ENCODE measurements around the gene SYCP2. TPM values are rescaled to one million over a fixed set of nuclear protein-coding genes. Genes with fewer than 3 reads are reported as not detected.

The SYCP2 gene
- total RNA-seq, 1 experiment from 2014 or later, result 1.8 TPM

- no peaks in the 10 kb centered on the region for H3K36me3 ChIP-seq (ENCODE audit: low read depth, low read length)
- H3K27ac ChIP-seq (ENCODE audit: low read length), result no peak overlapping the region
Observed at GRCh38 chr20:59864726-59865125, 68.7 kb downstream of the SYCP2 start.

GRCh38 chr20:59863058-59863457 is 70.4 kb downstream of the SYCP2 start:
- ATAC-seq (no peak), DNase-seq (no peak)
- Histone ChIP-seq H3K4me3 (ENCODE audit: low read length) (no peak overlapping the region), H2AFZ (ENCODE audit: low read length) (no peak overlapping the region), H3K27ac (ENCODE audit: low read length) (no peak overlapping the region), H3K9me2 (replicated peaks; ENCODE audit: low read length) (no peaks in the 10 kb centered on the region), H4K20me1 (ENCODE audit: low read length) (no peaks in the 10 kb centered on the region), H3K4me1 (ENCODE audit: insufficient read depth, low read length) (no peaks in the 10 kb centered on the region), H3K79me2 (ENCODE audit: low read length) (no peaks in the 10 kb centered on the region), H3K36me3 (ENCODE audit: low read depth, low read length) (no peaks in the 10 kb centered on the region), H3K4me2 (ENCODE audit: low read length) (no peak overlapping the region), H3K9me3 (ENCODE audit: low read length) (no peaks in the 10 kb centered on the region), H3K9ac (ENCODE audit: low read length) (no peak overlapping the region), H3K27me3 (ENCODE audit: low read length) (no peaks in the 10 kb centered on the region), H3F3A (ENCODE audit: low read length, unreplicated experiment) (no peaks in the 10 kb centered on the region)
- no peak for TF ChIP-seq EZH2 (IDR thresholded peaks at IDR 0.05; ENCODE audit: low read length, unreplicated experiment)
- no peak for TF ChIP-seq CTCF (conservative IDR thresholded peaks at IDR 0.05; ENCODE audit: low read depth, low read length)
- TF ChIP-seq EZH2phosphoT487 (IDR thresholded peaks at IDR 0.05; ENCODE audit: borderline replicate concordance, low read length), result no peak
- ChIA-PET CTCF (no interaction called here), POLR2A (ENCODE audit: unreplicated experiment) (no interaction called here)
- no TSS peak for BruUV-seq (replicated peaks)
- intact Hi-C loops (cut with micrococcal nuclease), result loop anchor here (5.0 kb wide), 1 partner anchor 44 kb away; no protein-coding TSS in a partner anchor

More at GRCh38 chr20:59864726-59865125, 68.7 kb downstream of the SYCP2 start:
- ChIA-PET POLR2A (ENCODE audit: unreplicated experiment) (no interaction called here), CTCF (no interaction called here)
- ATAC-seq (no peak), DNase-seq (no peak)
- Histone ChIP-seq H3K27me3 (ENCODE audit: low read length) (no peaks in the 10 kb centered on the region), H2AFZ (ENCODE audit: low read length) (no peak overlapping the region), H3K4me3 (ENCODE audit: low read length) (no peak overlapping the region), H3K4me1 (ENCODE audit: insufficient read depth, low read length) (no peaks in the 10 kb centered on the region), H3F3A (ENCODE audit: low read length, unreplicated experiment) (no peaks in the 10 kb centered on the region), H4K20me1 (ENCODE audit: low read length) (no peaks in the 10 kb centered on the region), H3K9me2 (replicated peaks; ENCODE audit: low read length) (no peaks in the 10 kb centered on the region), H3K9me3 (ENCODE audit: low read length) (no peaks in the 10 kb centered on the region), H3K79me2 (ENCODE audit: low read length) (no peaks in the 10 kb centered on the region), H3K9ac (ENCODE audit: low read length) (no peak overlapping the region), H3K4me2 (ENCODE audit: low read length) (no peak overlapping the region)
- TF ChIP-seq CTCF (conservative IDR thresholded peaks at IDR 0.05; ENCODE audit: low read depth, low read length), result no peak
- no peak for TF ChIP-seq EZH2phosphoT487 (IDR thresholded peaks at IDR 0.05; ENCODE audit: borderline replicate concordance, low read length)
- no peak for TF ChIP-seq EZH2 (IDR thresholded peaks at IDR 0.05; ENCODE audit: low read length, unreplicated experiment)
- no TSS peak for BruUV-seq (replicated peaks)
- intact Hi-C loops (cut with micrococcal nuclease), result loop anchor here (5.0 kb wide), 1 partner anchor 43 kb away; no protein-coding TSS in a partner anchor

GRCh38 chr20:59861401-59861800 is 72.0 kb downstream of the SYCP2 start:
- DNase-seq, result no peak
- Histone ChIP-seq H2AFZ (ENCODE audit: low read length) (no peak overlapping the region), H3K27me3 (ENCODE audit: low read length) (no peaks in the 10 kb centered on the region), H3K27ac (ENCODE audit: low read length) (no peak overlapping the region), H3K4me2 (ENCODE audit: low read length) (no peak overlapping the region), H3K36me3 (ENCODE audit: low read depth, low read length) (no peaks in the 10 kb centered on the region), H3K4me1 (ENCODE audit: insufficient read depth, low read length) (no peaks in the 10 kb centered on the region), H3K9me3 (ENCODE audit: low read length) (no peaks in the 10 kb centered on the region), H3K9ac (ENCODE audit: low read length) (no peak overlapping the region), H3F3A (ENCODE audit: low read length, unreplicated experiment) (no peaks in the 10 kb centered on the region), H3K79me2 (ENCODE audit: low read length) (no peaks in the 10 kb centered on the region), H4K20me1 (ENCODE audit: low read length) (no peaks in the 10 kb centered on the region), H3K4me3 (ENCODE audit: low read length) (no peak overlapping the region), H3K9me2 (replicated peaks; ENCODE audit: low read length) (no peaks in the 10 kb centered on the region)
- TF ChIP-seq EZH2phosphoT487 (IDR thresholded peaks at IDR 0.05; ENCODE audit: borderline replicate concordance, low read length), result no peak
- BruUV-seq (replicated peaks), result no TSS peak
- no peak for ATAC-seq
- intact Hi-C loops (cut with micrococcal nuclease), result loop anchor here (5.0 kb wide), 1 partner anchor 46 kb away; no protein-coding TSS in a partner anchor
- POLR2A ChIA-PET (ENCODE audit: unreplicated experiment), result no interaction called here
- CTCF ChIA-PET, result no interaction called here

Measured in PC-3 (cell line).